SK-N-SH (cell line): ENCODE results near the gene ADCY5. TPM values are rescaled to one million over a fixed set of nuclear protein-coding genes. Genes with fewer than 3 reads are reported as not detected.

ENCODE experiments used
- CTCF ChIA-PET: fragments of 300-600, 350-600 bp; formaldehyde crosslinking; extraction: SDS; loops from one replicate; lab custom pipeline; 2021; lab: Yijun Ruan, JAX
- POLR2A ChIA-PET: fragments of 350-600 bp; sonication (Branson Sonifier 250); formaldehyde crosslinking; extraction: SDS; loops from one replicate; lab custom pipeline; 2020; ENCODE audit warnings: antibody characterized with exemption, inconsistent platforms; lab: Yijun Ruan, JAX
- DNase-seq: peaks from one replicate; pipeline ENCODE4 v3.0.0; 2012
- H2AFZ ChIP-seq: fragments of 200-600 bp; sonication (generic); 2 replicates; pipeline ENCODE4 v1.8.1; 2016; ENCODE audit warnings: antibody characterized with exemption, mild to moderate bottlenecking, low read depth
- H3F3A ChIP-seq: fragments of 200-600 bp; sonication (generic); replicated peaks from 2 replicates; pipeline ENCODE3; 2016; ENCODE audit warnings: antibody characterized with exemption, mild to moderate bottlenecking; ENCODE audit not compliant: insufficient read depth
- H3K27ac ChIP-seq, 2 experiments: fragments of 200-500 bp in 1 of 2; fragments of 200-600 bp in 1 of 2; sonication (Bioruptor generic) in 1 of 2; sonication (generic), shearing (Covaris generic) in 1 of 2; 2 replicates each; pipeline versions ENCODE4 v1.5.1 to v1.6.1; 2014 to 2016; ENCODE audit warnings: low read depth in 2 of 2, inconsistent platforms in 1 of 2, low read length in 1 of 2, mild to moderate bottlenecking in 1 of 2, mixed read lengths in 1 of 2
- H3K27me3 ChIP-seq: fragments of 200-600 bp; sonication (generic), shearing (Covaris generic); 2 replicates; pipeline ENCODE4 v1.6.1; 2016; ENCODE audit warnings: mixed run types; ENCODE audit not compliant: insufficient read depth
- H3K36me3 ChIP-seq, 2 experiments: fragments of 200-500 bp in 1 of 2; fragments of 200-600 bp in 1 of 2; sonication (Bioruptor generic) in 1 of 2; sonication (generic) in 1 of 2; replicated peaks in 1 of 2; 2 replicates each; pipeline versions ENCODE3 to v1.5.1; 2014 to 2016; ENCODE audit warnings: low read length in 1 of 2, mild to moderate bottlenecking in 1 of 2; ENCODE audit not compliant: insufficient read depth in 2 of 2, control insufficient read depth in 1 of 2
- H3K4me1 ChIP-seq, 2 experiments: fragments of 200-500 bp in 1 of 2; fragments of 200-600 bp in 1 of 2; sonication (Bioruptor generic) in 1 of 2; sonication (generic), shearing (Covaris generic) in 1 of 2; 2 replicates each; pipeline versions ENCODE4 v1.5.1 to v1.6.1; 2014 to 2016; ENCODE audit warnings: low read depth in 1 of 2, low read length in 1 of 2, mixed run types in 1 of 2; ENCODE audit not compliant: insufficient read depth in 2 of 2, control insufficient read depth in 1 of 2
- H3K4me2 ChIP-seq: fragments of 200-600 bp; sonication (generic), shearing (Covaris generic); 2 replicates; pipeline ENCODE4 v1.6.1; 2017; ENCODE audit warnings: mixed run types
- H3K4me3 ChIP-seq, 2 experiments: fragments of 200-500 bp in 1 of 2; fragments of 200-600 bp in 1 of 2; sonication (Bioruptor generic) in 1 of 2; sonication (generic), shearing (Covaris generic) in 1 of 2; 2 replicates each; pipeline versions ENCODE4 v1.5.1 to v1.8.1; 2014 to 2016; ENCODE audit warnings: low read depth in 2 of 2, inconsistent platforms in 1 of 2, low read length in 1 of 2, mild to moderate bottlenecking in 1 of 2, mixed read lengths in 1 of 2, moderate library complexity in 1 of 2
- H3K79me2 ChIP-seq: fragments of 200-600 bp; sonication (generic); 2 replicates; pipeline ENCODE4 v1.8.1; 2017; ENCODE audit warnings: mild to moderate bottlenecking; ENCODE audit not compliant: insufficient read depth
- H3K9ac ChIP-seq: fragments of 200-600 bp; sonication (generic); 2 replicates; pipeline ENCODE4 v1.6.1; 2017; ENCODE audit warnings: mixed run types
- H3K9me2 ChIP-seq: fragments of 200-600 bp; sonication (generic); 2 replicates; pipeline ENCODE4 v1.6.1; 2017; ENCODE audit warnings: mixed run types
- H3K9me3 ChIP-seq: fragments of 200-600 bp; sonication (generic); 2 replicates; pipeline ENCODE4 v1.6.1; 2017; ENCODE audit warnings: mixed run types, mild to moderate bottlenecking, moderate library complexity
- H4K20me1 ChIP-seq: fragments of 200-600 bp; sonication (generic); 2 replicates; pipeline ENCODE4 v1.6.1; 2017; ENCODE audit warnings: mild to moderate bottlenecking, mixed run types; ENCODE audit not compliant: insufficient read depth
- ELF1 ChIP-seq: IDR thresholded peaks from 2 replicates; pipeline ENCODE4 v1.4.0; 2012
- EZH2phosphoT487 ChIP-seq: fragments of 200-600 bp; sonication (generic); IDR thresholded peaks from 2 replicates; pipeline ENCODE4 v1.6.1; 2017; ENCODE audit warnings: low read depth, mixed run types, mild to moderate bottlenecking, antibody characterized with exemption, moderate library complexity, borderline replicate concordance
- FOSL2 ChIP-seq: IDR thresholded peaks from 2 replicates; pipeline ENCODE4 v1.4.0; 2012; ENCODE audit warnings: low read depth, mild to moderate bottlenecking, moderate library complexity, borderline replicate concordance
- FOXJ3 ChIP-seq: sonication (generic); formaldehyde crosslinking; IDR thresholded peaks from 2 replicates; pipeline ENCODE4 v1.5.1; 2020; ENCODE audit warnings: mild to moderate bottlenecking, missing genetic modification reagents
- FOXM1 ChIP-seq: IDR thresholded peaks from 2 replicates; pipeline ENCODE4 v1.4.0; 2012; ENCODE audit warnings: low read depth, mild to moderate bottlenecking
- JUND ChIP-seq: IDR thresholded peaks from 2 replicates; pipeline ENCODE4 v1.4.0; 2012
- MEF2A ChIP-seq: IDR thresholded peaks from 2 replicates; pipeline ENCODE4 v1.4.0; 2012; ENCODE audit warnings: low read depth, borderline replicate concordance
- MXI1 ChIP-seq: IDR thresholded peaks from 2 replicates; pipeline ENCODE4 v1.6.1; 2012; ENCODE audit warnings: mild to moderate bottlenecking, low read depth, low read length, improper control_type of control experiment
- NFIC ChIP-seq: IDR thresholded peaks from 2 replicates; pipeline ENCODE4 v1.4.0; 2012; ENCODE audit warnings: borderline replicate concordance
- NRF1 ChIP-seq: IDR thresholded peaks from 2 replicates; pipeline ENCODE4 v1.6.1; 2012; ENCODE audit warnings: low read depth, mild to moderate bottlenecking, low read length
- RCOR1 ChIP-seq: fragments of 150-350 bp; IDR thresholded peaks from 2 replicates; pipeline ENCODE4 v1.6.1; 2017; ENCODE audit warnings: antibody characterized with exemption, low read length
- RFX5 ChIP-seq: IDR thresholded peaks from 2 replicates; pipeline ENCODE4 v1.6.1; 2012; ENCODE audit warnings: mild to moderate bottlenecking, improper control_type of control experiment, low read length
- SIN3A ChIP-seq: IDR thresholded peaks from 2 replicates; pipeline ENCODE4 v1.6.1; 2012; ENCODE audit warnings: low read depth, mild to moderate bottlenecking, low read length, moderate library complexity, borderline replicate concordance
- SMC3 ChIP-seq: IDR thresholded peaks from 2 replicates; pipeline ENCODE4 v1.6.1; 2012; ENCODE audit warnings: low read depth, low read length, improper control_type of control experiment
- TCF12 ChIP-seq: IDR thresholded peaks from 2 replicates; pipeline ENCODE4 v1.4.0; 2012
- YY1 ChIP-seq: IDR thresholded peaks from 2 replicates; pipeline ENCODE4 v1.4.0; 2012; ENCODE audit warnings: low read depth, mild to moderate bottlenecking
- WGBS: methylation state at CpG from one replicate; pipeline ENCODE4 v1.1.6; 2017; ENCODE audit warnings: low lambda C conversion rate; 5-methylcytosine and 5-hydroxymethylcytosine counted together
- polyA plus RNA-seq, 3 experiments: library from polyadenylated mRNA; depleted of rRNA; stranded (reverse); fragments of >200 nt; gene quantifications; 2 replicates each; pipeline ENCODE4 v1.2.3, GENCODE V29; 2012
- TF ChIP-seq, protein P1 (sequence below): IDR thresholded peaks from 2 replicates; pipeline ENCODE4 v1.4.0; 2012; ENCODE audit warnings: low read depth
- TF ChIP-seq, protein P2 (sequence below): IDR thresholded peaks from 2 replicates; pipeline ENCODE4 v1.4.0; 2012; ENCODE audit warnings: low read depth, borderline replicate concordance
- TF ChIP-seq, protein P3 (sequence below): IDR thresholded peaks from 2 replicates; pipeline ENCODE4; 2012
- TF ChIP-seq, protein P4 (sequence below): IDR thresholded peaks from 2 replicates; pipeline ENCODE4 v1.6.1; 2012; ENCODE audit warnings: mild to moderate bottlenecking, low read depth, low read length, moderate library complexity

ADCY5 gene
- polyA plus RNA-seq, 1 of the 3 experiments (the other 2 are of a cell fraction) = 0.21 TPM

DNA sequence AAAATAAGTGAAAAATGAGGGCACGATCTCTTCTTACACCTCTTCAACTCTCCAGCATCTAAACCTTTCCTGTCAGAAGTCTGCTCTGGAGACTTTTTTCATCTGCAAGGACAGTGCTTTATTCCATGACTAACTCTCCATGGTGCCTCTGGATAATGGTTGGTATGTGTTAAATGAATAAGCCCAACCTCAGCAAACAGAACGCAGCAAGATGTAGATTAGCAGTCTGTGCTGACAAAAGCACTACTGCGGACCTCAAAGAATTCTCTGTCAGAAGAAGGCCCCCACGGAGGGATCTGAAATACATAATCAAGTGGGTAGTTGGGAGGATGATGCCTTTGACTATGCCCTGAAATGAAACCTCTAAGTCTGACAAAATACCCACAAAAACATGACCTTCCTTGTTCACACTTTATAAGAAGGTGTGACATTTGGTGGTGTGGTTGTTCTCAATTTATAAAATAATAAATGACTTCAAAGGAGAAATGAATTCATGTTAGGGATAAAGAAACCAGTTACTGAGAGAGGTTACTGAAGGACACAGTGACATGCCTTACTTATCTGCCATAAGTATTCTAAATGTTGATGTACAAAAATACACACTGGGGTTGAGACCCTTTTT is 43.2 kb upstream of the ADCY5 start:
- CTCF ChIA-PET = interaction anchor here (0.9 to 13.4 kb wide), 3 partner anchors 67 to 161 kb away, joined by 3 to 275 read pairs (median 28); no protein-coding TSS in a partner anchor
- H4K20me1 ChIP-seq = no peaks in the 10 kb centered on the region
- H3K4me2 ChIP-seq = no peak overlapping the region
- H3K27ac ChIP-seq = no peak overlapping the region
- H3K79me2 ChIP-seq = no peaks in the 10 kb centered on the region
- no peak overlapping the region for H3K9ac ChIP-seq
- H3K36me3 ChIP-seq = peaks cover 0 to 26% of the 10 kb centered on the region in 2 experiments
- no peaks in the 10 kb centered on the region for H3K9me2 ChIP-seq
- H3K4me3 ChIP-seq = no peak overlapping the region
- no peaks in the 10 kb centered on the region for H3K9me3 ChIP-seq
- no peaks in the 10 kb centered on the region for H3F3A ChIP-seq
- 89% methylated on average over 4 of the region's 4 CpGs for WGBS
- DNase-seq = no peak
- H2AFZ ChIP-seq = no peak overlapping the region
- H3K4me1 ChIP-seq = no peaks in the 10 kb centered on the region
- TF ChIP-seq RFX5 = no peak
- TF ChIP-seq NRF1 = no peak
- no peak for TF ChIP-seq TCF12
- TF ChIP-seq, protein P1, sequence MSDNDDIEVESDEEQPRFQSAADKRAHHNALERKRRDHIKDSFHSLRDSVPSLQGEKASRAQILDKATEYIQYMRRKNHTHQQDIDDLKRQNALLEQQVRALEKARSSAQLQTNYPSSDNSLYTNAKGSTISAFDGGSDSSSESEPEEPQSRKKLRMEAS = no peak
- TF ChIP-seq SMC3 = no peak
- TF ChIP-seq JUND = no peak
- TF ChIP-seq, protein P2, sequence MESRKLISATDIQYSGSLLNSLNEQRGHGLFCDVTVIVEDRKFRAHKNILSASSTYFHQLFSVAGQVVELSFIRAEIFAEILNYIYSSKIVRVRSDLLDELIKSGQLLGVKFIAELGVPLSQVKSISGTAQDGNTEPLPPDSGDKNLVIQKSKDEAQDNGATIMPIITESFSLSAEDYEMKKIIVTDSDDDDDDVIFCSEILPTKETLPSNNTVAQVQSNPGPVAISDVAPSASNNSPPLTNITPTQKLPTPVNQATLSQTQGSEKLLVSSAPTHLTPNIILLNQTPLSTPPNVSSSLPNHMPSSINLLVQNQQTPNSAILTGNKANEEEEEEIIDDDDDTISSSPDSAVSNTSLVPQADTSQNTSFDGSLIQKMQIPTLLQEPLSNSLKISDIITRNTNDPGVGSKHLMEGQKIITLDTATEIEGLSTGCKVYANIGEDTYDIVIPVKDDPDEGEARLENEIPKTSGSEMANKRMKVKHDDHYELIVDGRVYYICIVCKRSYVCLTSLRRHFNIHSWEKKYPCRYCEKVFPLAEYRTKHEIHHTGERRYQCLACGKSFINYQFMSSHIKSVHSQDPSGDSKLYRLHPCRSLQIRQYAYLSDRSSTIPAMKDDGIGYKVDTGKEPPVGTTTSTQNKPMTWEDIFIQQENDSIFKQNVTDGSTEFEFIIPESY = no peak
- TF ChIP-seq, protein P3, sequence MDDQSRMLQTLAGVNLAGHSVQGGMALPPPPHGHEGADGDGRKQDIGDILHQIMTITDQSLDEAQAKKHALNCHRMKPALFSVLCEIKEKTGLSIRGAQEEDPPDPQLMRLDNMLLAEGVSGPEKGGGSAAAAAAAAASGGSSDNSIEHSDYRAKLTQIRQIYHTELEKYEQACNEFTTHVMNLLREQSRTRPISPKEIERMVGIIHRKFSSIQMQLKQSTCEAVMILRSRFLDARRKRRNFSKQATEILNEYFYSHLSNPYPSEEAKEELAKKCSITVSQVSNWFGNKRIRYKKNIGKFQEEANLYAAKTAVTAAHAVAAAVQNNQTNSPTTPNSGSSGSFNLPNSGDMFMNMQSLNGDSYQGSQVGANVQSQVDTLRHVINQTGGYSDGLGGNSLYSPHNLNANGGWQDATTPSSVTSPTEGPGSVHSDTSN = no peak
- no peak for TF ChIP-seq FOXM1
- no peak for TF ChIP-seq RCOR1
- TF ChIP-seq MEF2A = no peak
- TF ChIP-seq MXI1 = no peak
- TF ChIP-seq FOSL2 = no peak
- TF ChIP-seq EZH2phosphoT487 = no peak
- TF ChIP-seq, protein P4, sequence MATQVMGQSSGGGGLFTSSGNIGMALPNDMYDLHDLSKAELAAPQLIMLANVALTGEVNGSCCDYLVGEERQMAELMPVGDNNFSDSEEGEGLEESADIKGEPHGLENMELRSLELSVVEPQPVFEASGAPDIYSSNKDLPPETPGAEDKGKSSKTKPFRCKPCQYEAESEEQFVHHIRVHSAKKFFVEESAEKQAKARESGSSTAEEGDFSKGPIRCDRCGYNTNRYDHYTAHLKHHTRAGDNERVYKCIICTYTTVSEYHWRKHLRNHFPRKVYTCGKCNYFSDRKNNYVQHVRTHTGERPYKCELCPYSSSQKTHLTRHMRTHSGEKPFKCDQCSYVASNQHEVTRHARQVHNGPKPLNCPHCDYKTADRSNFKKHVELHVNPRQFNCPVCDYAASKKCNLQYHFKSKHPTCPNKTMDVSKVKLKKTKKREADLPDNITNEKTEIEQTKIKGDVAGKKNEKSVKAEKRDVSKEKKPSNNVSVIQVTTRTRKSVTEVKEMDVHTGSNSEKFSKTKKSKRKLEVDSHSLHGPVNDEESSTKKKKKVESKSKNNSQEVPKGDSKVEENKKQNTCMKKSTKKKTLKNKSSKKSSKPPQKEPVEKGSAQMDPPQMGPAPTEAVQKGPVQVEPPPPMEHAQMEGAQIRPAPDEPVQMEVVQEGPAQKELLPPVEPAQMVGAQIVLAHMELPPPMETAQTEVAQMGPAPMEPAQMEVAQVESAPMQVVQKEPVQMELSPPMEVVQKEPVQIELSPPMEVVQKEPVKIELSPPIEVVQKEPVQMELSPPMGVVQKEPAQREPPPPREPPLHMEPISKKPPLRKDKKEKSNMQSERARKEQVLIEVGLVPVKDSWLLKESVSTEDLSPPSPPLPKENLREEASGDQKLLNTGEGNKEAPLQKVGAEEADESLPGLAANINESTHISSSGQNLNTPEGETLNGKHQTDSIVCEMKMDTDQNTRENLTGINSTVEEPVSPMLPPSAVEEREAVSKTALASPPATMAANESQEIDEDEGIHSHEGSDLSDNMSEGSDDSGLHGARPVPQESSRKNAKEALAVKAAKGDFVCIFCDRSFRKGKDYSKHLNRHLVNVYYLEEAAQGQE = no peak
- TF ChIP-seq SIN3A = no peak
- no peak for TF ChIP-seq ELF1
- no peak for TF ChIP-seq NFIC
- TF ChIP-seq YY1 = no peak
- no peak for TF ChIP-seq FOXJ3 (CRISPR knock-in tag)
- TF ChIP-seq, all 33 proteins: peak for 0
- POLR2A ChIA-PET = no interaction called here
- no peaks in the 10 kb centered on the region for H3K27me3 ChIP-seq
